NCI-H2107 treated with DMSO at 0.1 percent for 48 hours (cell line): Measurements from ENCODE around the gene IFITM5.
"Not testable (repeated sequence)": the region's sequence is repeated elsewhere in the genome, so short reads cannot be mapped to it uniquely, and the experiment has no call there.

ENCODE experiments used
- DNase-seq: peaks from one replicate; lab custom pipeline; 2025; ENCODE audit not compliant: unreplicated experiment; lab: John Stamatoyannopoulos, UW

The IFITM5 gene

DNA sequence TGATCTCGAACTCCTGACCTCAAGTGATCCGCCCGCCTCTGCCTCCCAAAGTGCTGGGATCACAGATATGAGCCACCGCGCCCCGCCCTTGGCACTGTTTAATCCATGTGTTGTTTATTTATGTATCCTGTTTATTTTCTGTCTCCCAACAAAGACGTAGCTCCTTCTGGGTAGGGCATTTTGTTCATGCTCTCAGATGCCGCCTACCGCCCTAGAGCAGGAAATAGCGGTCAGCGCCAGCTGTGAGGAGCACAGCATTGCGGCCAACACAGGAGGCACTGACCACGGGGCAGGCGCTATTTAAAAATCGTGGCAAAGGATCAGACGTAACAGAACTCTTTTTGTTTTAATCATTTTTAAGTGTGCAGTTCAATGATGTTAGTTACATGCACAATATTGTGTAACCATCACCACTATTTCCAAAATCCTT lies 30.6 kb downstream of the IFITM5 start:
- DNase-seq: not testable (repeated sequence)

DNA sequence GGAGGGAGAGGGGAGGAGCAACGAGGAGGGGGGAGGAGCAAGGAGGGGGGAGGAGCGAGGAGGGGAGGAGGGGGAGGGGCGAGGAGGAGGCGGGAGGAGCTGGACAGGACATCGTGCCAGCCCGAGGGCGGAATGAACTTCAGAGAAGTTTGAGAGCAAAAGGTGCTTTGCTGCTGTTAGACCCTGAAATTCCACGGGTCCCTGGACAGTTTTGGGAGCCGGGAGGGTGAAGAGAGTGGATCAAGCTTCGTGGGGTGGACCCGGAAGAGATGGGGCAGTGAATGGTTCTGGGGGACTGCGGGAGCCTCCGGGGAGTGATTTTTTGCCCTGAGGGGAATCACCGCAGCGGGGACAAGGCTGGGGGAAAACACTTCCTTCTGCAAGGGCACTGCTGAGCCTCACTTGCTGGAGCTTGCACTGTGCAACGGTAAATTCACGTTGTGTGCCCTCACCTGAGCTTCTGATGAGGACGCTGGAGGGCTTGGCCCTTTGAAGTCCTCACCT lies 31.8 kb downstream of the IFITM5 start:
- no peak for DNase-seq

DNA sequence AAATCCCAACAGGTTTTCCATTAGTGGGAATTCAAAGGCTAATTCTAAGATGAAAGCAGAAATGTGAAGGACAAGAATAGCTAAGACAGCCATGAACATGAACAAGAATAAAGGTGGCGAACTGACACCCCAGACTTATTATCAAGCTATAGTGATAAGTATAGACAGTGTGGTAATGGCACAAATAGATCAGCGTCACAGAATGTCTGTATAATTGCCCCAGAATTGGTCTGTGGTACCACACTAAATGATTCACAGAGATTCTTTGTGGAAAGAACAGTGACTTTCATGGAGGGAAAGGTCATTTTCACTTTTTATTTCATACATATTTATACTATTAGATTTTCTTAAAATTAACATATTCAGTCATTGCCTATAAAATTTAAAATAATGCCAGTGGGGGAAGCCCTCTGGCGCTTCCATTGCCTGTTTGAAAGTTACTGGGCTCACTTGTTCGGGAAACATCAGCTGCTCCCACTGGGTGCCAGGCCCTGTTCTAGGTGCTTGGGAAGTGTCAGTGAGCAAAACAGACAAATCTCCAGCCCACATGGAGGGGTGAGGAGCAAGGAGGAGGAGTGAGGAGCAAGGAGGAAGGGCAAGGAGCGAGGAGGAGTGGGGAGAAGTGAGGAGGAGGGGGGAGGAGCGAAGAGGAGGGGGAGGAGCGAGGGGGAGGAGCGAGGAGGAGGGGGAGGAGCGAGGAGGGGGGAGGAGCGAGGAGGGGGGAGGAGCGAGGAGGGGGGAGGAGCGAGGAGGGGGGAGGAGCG lies 32.5 kb downstream of the IFITM5 start:
- no peak for DNase-seq

DNA sequence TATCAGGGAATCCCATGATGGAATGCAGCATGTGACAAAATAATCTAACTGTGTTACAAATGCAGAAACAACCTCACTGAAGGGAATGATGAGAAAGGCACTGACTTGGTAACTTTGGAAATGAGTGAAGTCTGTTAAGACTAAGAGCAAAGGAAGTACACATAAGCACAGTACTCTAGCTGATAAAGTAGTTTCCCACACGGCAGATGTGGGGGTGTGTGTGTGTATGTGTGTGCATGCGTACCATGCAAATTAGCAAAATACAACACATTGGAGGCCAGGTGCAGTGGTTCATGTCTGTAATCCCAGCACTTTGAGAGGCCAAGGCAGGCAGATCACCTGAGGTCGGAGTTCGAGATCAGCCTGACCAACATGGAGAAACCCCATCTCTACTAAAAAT lies 37.7 kb downstream of the IFITM5 start:
- DNase-seq: no peak

DNA sequence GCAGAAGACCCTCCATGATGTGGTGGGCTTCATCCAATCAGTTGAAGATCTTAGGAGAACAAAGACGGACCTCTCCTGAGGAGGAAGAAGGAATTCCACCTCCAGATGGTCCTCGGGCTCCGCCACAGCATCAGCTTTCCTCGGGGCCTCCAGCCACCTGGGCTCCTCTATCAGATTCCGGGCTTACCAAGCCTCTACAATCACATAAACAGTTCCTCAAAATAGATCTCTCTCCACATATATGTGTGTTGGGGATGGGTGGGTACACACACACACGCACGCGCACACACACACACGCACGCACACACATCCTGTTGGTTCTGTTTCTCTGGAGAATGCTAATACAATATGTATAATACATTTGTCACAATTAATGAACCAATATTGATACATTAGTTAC lies 39.9 kb downstream of the IFITM5 start:
- no peak for DNase-seq

DNA sequence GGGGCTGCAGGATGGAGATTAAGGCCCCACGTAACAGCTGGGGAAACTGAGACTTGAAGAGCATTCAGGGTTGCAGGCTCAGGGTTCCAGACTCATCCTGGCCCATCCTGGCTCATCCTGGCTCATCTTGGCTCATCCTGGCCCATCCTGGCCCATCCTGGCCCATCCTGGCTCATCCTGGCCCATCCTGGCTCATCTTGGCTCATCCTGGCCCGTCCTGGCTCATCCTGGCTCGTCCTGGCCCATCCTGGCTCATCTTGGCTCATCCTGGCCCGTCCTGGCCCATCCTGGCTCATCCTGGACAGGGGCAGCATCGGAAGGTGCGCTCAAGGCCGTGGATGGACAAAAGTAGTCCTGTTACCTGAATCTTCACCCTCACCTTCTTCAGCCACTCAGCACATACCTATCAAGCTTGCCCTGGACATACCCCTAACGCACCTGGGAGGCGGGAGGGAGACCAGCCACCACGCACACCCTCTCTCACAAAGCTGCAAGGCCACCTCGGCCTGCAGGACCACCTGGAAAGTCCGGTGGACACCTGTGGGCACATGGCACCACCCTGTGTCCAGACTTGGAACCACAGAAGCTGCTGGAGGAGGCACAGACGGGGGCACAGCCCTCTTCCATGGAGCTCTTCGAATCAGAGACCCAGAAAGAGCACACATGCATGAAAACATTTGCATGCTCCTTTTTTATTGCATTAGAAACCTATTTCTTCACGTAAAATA lies 41.4 kb downstream of the IFITM5 start:
- no peak for DNase-seq

DNA sequence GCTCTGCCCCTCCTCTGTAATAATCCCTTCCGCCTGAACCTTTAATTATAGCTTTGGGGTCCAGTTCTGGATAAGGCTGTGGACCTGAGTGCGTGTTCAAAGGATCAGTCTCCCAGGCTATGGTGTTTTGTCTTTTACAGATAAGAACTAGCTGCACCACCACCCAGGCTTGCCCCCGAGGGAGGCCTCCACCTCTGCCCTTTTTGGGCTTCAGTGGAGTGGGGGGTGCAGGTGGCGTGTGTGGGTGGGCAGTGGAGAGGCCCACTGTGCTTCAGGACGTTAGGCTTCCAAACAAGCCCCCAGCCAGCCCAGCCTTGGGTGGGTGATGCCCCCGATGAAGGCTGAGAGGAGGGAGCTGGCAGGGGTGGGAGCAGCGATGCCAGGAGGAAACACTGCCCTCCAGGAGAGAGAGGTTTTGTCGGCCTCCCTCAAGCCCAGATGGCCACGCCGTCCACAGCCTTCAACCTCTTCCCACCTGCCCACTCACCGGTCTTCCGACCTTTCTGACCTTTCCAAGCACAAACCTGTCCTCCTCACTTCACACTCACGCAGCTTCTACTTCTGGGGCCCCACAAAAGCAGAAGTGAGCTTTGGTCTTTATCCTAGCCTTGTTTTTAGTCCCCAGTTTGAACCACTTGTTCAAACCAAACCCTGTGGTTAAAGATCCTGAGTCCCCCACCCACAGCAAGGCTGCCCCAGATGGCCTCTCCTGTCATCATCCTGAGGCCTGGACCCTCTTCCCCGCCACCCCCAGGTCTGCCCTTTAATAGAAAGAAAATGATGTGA lies 42.2 kb downstream of the IFITM5 start:
- no peak for DNase-seq

DNA sequence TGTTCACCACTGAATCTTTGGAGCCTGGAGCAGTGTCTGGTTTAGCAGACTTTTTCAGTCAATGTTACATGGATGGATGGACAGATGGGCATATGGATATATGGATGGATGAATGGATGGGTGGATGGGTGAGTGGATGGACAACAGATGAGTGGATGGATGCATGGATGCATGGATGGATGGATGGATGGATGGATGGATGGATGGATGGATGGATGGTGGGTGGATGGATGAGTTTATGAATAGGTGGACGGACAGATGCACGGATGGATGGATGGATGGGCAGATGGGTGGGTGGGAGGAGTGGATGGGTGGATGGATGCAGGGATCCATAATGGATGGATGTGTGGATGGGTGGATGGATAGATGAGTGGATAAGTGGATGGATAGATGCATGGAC lies 43.5 kb downstream of the IFITM5 start:
- no peak for DNase-seq

DNA sequence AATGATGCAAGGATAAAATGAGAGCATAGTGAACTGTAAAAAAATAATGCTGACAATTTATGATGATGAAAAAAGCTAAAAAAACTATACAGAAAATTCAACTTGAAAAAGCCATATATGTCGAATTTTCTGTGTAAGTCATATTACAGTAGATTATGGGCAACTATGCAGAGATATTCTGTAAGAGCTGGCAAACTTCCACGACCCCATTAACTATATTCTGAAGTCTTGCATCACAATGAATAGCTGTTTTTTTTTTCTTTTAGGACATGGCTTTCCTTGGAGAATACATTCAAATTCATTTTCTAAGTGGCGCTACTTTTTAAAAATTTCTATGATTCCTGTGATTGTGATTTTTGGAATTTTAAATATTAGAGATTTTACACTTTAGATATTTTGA lies 44.1 kb downstream of the IFITM5 start:
- DNase-seq: no peak

DNA sequence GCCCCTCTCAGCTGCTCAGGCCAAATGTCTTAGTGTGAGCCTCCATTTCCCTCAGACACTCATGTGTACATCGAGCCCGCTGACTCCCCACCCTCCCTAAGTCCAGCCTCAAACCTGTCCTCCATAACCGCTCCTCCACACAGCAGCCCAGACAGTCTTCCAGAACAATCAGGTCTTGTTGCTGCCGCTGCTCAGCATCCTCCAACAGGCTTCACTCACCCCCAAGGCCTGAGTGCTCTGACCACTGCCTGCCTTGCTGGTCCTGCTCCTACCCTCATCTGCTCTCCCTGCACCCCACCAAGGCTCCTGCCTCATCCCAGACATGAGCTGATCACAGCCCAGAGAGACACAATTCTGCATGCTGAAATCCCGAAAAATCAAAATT lies 45.4 kb downstream of the IFITM5 start:
- no peak for DNase-seq

DNA sequence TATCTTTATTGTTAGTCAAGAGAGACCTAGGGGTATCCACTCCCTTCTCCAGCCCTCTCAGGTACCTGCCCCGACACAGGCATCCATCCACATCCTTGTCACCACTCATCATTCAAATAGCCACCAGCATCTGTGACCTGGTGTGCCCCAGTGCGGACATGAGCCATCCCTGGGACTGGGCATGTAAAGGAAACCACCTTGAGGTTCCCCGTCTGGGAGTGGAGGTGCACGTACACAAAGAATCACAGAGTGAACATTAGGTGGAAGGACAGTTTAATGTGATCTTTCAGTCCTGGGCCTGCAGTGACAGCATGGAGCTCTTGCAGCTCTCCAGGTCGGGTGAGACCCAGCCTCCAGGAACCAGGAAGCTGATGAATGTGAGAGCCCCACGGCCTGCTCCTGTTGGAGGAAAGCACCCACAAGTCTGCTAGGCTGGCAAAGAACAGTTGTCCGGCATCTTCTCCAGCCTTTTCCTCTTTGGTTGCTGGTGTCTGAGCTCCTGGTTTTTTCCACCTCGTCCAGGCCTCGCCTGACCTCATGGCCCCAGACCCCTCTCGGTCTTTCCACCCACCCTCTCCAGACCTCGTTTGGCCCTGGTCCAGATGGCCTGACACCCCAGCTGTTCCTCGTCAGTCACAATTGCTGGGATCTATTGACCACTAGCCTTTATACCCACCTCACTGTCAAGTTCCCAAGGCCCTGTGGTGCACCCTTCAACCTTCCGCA lies 46.0 kb downstream of the IFITM5 start:
- DNase-seq: no peak

DNA sequence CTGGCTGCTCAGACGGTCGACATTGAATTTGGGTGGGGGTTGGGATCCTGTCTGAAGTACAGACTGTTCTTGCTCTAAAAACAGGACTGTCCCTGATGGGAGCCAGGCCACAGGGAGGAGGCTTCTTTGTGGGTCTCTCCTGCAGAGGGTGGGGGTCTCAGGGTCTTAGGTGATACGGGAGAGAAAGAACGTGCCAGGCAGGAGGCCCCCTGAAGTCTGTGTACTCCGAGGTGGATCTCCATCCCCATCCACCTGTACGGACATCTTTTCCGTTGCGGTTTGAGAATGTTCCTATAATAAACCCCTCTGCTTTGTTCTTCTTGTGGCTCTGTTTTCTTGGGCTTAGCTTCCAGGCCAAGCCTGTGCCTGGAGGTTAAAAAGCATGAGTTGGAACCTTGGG lies 46.7 kb downstream of the IFITM5 start:
- no peak for DNase-seq

DNA sequence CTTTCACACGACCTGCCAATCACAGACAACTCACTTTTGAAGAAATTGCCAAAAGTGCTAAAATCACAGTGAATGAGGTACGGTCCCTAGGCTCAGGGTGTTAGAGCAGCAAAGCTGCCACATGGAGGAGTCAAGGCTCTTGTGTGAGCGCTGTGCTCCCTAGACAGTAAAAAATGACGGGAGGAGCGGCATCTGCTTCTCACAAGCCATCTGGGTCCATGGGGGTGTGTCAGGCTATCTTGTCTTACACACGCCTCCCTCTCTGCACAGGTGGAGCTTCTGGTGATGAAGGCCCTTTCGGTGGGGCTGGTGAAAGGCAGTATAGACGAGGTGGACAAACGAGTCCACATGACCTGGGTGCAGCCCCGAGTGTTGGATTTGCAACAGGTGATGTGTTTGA lies 47.8 kb downstream of the IFITM5 start:
- DNase-seq: no peak

DNA sequence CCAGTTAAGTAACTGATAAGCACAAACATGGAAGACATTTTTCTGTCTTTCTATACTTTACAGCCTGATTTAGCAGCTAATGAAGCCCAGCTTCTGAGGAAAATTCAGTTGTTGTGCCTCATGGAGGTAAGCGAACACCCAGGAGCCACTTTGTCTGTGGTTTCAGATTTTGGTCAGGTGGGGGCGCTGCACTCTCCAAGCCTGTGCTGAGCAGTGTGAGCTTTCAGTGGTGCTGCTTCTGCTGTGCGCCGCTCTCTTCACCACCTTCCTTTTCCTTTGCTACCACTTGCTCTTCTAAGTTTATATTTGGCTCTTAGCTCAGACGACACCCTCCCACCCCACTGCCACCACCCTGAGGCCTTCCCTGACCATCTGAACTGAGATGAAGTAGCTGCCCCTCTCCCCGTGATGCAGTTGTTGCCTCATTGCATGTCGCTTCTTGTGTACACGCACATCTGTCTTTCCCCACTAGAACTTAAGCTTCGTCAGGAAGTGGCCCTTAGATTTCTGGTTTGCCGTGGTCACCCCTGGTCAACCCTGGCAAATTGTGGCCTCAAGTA lies 48.5 kb downstream of the IFITM5 start:
- no peak for DNase-seq

DNA sequence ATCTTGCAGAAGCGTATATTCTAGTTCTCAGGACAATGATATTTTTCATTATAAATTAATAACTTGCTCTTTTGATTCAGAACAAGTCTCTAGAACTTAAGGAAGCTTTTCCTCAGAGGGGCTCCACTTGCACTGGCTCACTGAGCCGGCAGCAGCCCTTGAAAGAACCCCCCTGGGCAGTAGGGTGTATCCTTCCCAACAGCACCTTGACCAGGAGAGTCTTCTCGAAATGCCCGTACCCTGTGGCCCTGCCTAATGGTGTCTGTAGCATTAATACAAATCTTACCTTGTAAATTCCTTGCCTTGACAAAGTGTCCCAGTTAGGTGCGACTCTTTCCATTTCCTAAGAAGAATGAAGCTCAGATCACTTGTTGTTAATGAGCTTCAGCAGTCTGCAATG lies 49.1 kb downstream of the IFITM5 start:
- no peak for DNase-seq

DNA sequence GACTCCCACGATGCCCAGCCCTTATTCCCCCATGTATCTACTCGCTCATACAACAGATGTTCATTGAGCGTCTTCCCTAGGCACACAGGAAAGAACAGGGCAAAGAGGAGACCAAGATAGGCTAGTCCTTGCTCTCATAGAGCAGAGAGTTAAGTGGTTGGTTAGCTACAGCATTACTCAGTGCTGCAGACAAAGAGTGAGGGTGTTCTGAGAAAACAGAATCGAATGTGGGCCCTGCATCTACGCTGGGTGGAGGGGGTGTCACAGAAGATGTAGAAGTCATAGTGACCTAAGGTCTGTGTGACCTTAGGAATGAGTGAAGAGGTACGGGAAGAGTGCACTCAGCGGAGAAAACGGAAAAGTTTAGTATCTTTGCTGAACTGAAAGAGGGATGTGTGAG lies 50.3 kb downstream of the IFITM5 start:
- DNase-seq: no peak
